HL-60/S4 (cell line): ENCODE results near the gene PDCD1LG2.
"Not testable (repeated sequence)": the region's sequence is repeated elsewhere in the genome, so short reads cannot be mapped to it uniquely, and the experiment has no call there.

ENCODE experiments used
- in situ Hi-C: fragments of 300-500 bp; cut with MboI; formaldehyde crosslinking; loops from 2 replicates; pipeline ENCODE4 v1.14.3; 2022; ENCODE audit warnings: low sequenced_read_pairs

PDCD1LG2 gene

GRCh38 chr9:5493679-5494511 lies 16.4 kb upstream of the PDCD1LG2 start:
- in situ Hi-C loops, result no loop called here

DNA sequence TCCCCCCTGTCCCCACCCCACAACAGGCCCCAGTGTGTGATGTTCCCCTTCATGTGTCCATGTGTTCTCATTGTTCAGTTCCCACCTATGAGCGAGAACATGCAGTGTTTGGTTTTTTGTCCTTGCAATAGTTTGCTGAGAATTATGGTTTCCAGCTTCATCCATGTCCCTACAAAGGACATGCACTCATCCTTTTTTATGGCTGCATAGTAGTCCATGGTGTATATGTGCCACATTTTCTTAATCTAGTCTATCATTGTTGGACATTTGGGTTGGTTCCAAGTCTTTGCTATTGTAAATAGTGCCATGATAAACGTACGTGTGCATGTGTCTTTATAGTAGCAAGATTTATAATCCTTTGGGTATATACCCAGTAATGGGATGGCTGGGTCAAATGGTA lies 15.6 kb upstream of the PDCD1LG2 start:
- in situ Hi-C loops, result not testable (repeated sequence)

DNA sequence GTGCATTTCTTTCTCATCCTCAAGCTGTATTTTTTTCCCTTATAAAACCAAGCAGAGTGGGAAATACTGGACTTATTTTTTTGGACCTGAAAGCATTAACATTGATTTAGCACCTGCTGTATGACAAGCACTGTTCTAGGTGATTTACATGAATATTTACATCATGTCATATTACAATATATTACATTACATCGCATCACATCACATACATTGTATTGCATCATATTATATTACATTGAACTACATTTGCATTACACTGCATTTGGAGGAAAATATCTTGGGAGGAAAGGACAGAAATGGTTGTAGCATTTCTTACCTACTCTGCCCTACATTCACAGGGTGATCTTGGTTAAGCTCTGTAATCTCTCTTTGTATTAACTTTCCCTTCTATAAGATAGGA lies 11.2 kb upstream of the PDCD1LG2 start:
- in situ Hi-C loops, result no loop called here

DNA sequence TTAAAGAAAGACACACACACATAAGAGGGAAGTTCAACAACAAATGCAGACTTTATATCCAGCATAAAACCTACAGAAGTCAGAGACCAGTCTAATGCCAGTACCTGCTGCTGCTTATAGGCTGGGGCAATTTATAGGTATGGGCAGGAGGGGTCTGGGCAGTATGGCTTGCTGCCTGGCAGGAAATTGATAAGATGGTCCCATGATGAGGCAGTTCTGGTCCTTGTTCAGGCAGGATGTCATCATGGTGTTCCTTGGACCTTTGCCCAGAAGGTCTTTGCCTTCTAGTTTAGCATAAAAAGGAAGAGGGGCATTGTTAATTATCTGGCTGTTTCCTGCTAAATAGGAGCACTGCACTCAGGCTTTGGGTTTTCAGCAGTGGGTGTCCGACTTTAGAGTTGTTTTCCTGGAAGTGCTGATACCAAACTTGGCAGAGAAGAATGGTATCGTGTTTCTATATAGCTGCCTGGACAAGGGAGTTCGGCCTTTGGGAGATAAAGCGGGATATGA lies 10.4 kb upstream of the PDCD1LG2 start:
- in situ Hi-C loops, result no loop called here

DNA sequence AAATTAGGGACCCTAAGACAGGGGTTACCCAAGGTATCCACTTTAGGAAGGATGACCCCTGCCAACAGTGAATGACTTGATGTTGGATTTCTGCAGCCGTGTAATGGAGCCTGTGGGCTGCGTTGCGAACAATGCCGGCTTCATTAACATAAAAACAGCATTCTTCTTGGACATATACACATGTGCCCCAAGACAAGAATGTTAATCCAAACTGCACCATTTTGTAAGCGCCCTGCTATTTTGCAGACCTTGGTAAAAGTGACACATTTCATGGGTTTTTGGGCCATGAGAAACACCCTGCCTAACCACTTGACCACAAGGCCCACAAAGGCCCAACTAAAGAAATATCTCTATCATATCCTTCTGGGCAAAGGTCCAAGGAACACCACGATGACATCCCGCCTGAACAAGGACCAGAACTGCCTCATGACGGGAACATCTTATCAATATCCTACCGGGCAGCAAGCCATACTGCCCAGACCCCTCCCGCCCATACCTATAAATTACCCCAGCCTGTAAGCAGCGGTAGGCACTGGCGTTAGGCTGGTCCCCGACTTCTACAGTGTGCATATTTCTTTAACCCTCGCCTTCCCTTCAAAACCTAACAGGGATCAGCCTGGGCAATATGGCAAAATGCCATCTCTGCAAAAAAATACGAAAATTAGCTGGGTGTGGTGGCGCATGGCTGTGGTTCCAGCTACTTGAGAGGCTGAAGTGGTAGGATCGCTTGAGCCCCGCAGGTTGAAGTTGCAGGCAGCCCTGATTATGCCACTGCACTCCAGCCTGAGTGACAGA lies 9.7 kb upstream of the PDCD1LG2 start:
- in situ Hi-C loops, result no loop called here

DNA sequence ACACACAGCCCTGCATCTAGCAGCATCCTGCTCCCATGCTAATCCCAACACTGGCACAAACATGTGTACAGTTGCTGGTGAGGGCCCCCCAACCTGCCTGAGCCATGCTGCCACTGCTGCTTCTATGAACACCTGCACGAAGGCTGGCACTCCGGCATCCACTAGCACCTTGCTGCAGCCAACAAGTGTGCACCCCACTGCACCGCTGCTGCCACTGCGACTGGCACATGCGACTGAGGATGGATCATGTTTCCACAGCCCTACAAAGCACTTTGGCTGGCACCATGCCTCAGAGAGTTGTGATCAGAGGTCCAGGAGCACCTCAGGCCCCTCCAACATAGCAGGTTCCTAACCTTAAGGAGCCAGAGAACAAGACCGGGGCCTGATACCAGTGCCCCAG lies 7.8 kb upstream of the PDCD1LG2 start:
- in situ Hi-C loops, result no loop called here

DNA sequence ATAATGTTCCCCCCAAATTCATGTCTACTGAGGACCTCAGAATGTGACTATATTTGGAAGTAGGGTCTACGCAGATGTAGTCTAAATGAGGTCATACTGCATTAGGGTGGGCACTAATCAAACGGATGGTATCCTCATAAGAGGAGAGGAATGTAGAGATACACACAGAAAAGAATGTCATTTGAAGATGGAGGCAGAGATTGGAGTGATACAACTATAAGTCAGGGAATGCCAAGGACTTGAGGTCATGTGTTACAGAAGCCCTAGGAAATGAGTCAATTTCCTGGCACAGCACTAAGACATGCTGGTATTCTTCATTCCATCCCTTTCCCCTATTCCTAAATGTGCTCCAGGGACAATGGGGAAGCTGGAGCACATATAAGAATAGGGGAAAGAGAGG lies 758 bp upstream of the PDCD1LG2 start:
- in situ Hi-C loops, result no loop called here

DNA sequence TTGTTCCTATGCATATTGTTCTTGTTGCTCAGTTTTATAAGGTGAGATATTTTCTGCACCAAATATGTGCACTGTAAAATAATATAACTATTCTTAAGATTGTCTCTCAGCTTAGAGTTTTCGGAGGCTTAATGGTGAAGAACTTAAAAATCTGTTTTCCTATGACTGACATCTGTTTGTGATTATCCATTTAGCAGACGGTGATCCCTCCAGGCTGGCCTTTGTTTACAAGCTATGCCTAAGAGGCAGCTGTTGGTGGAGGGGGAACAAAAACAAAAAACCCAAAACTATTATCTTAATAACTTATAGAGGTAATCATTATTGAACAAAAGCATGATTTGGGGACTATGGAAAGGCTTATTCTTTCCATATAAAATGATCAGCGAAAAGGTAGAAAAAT lies 658 bp downstream of the PDCD1LG2 start:
- in situ Hi-C loops, result no loop called here

DNA sequence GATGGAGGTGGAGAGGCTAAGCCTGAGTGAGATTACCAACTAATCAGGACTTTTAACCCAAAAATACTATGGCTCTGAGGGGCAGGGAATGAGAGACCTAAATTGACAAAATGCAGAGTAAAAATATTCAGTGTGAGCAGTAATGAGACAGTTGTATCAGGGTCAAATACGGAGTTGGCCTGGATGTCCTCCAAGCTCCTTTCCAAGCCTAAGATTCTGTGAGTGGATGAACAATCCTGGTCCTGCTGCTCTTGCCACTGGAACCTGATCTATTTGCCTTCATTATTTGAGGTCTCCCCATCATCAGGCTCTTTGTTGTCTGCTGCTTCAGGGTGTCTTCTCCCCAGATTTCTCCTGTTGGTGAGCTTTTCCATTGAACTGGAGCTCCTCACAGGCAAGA lies 1.1 kb downstream of the PDCD1LG2 start:
- in situ Hi-C loops, result no loop called here

GRCh38 chr9:5511935-5512580 lies 1.7 kb downstream of the PDCD1LG2 start:
- in situ Hi-C loops, result no loop called here

DNA sequence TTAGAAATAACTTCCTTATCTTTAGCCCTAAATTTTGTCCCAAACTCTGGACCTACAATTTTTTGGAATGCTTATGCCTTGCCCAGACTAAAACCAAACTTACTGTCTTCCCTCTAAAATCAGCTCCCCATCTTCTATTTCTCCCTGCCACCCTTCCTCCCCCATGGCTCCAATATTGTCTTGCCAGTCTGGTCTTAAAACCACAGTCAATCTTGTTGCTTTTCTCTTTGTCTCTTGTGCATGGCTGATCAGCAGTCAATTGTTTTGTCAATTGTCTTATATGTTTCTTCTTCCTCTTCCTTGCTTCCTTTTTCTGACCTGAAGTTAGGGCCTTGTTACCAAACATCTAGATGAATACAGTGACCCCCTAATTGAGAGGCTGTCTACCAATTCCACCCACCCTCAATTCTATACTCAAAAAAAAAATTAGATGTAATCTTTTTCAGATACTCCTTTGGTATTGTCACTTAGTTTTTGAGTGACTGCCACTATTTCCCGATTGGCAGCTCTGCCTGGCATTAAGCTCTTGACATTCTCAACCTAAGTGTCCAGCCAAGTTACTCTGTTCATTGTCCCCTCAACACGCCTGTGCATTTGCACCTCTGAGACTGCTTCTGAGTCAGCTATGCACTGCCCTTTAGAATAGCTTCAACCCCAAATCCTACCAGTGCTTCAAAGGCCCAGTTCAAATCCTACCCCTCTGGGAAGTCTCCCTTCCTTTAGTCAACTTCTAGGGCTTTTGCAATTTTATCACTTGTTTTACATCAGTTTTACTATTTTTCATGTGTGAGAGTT lies 2.5 kb downstream of the PDCD1LG2 start:
- in situ Hi-C loops, result no loop called here

- in situ Hi-C loops, result no loop called here
Observed at GRCh38 chr9:5513966-5514616, 3.8 kb downstream of the PDCD1LG2 start.

DNA sequence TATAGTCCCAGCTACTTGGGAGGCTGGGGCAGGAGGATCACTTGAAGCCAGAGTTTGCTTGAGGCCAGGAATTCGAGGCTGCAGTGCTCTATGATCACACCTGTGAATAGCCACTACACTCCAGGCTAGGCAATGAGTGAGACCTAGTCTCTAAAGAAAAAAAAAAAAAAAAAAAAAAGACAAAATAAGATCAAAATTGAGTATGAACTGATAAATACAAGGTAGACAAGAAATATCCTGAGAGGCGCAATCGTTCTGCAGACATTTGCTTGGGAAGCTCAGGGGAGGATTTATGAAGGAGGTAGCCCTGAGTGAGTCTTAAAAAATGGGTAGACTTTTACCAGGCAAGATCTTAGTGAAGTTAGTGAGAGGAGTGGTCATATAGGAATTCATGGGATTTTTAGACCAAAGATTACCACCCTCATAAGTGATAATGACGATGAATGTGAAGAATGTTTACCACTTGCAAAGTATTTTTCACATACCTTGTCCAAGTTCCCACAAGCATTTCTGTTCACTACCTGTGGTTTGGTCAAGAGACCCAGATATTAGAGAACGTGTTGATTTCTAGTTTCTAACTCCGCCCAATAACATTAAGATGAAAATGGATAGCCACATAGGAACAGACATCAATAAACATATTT lies 4.4 kb downstream of the PDCD1LG2 start:
- in situ Hi-C loops, result no loop called here

DNA sequence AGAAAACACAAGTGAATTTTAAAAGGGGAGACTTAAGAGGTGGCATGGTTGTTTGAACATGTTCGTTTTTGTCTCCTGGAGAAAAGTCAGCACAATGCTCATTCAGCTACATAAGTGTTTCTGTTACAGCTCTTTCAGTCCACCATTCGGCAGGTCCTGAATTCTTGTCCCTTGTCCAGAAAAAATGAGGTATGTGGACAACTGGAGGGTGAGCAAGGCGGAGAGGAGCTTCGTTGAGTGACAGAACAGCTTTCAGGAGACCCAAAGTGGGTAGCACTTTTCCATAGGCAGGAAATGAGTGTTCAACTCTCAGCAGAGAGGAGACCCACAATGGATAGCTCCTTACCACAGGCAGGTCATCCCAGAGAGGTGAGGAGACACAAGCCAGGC lies 4.9 kb downstream of the PDCD1LG2 start:
- in situ Hi-C loops, result no loop called here

- in situ Hi-C loops, result no loop called here
Observed at GRCh38 chr9:5516453-5517220, 6.3 kb downstream of the PDCD1LG2 start.

- in situ Hi-C loops, result no loop called here
Observed at GRCh38 chr9:5518171-5518936, 8.0 kb downstream of the PDCD1LG2 start.

- in situ Hi-C loops, result no loop called here
Observed at GRCh38 chr9:5518937-5519319, 8.6 kb downstream of the PDCD1LG2 start.

DNA sequence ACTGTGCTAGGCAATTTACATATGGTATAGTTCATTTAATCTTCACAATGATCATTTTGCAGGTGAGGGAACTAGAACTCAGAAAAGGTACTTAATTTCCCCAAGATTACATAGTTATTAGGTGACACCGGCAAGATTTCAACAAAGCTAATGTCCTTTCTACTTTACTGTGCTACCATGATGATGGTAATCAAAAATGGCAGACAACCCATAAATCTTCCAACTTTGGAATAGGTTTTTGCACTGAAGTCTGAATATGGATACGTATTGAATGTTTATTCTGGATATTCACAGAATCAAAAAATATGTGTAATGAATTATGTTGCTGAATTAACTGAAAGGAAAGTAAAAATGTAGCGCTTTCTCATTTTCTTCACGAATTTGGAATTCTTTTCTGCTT lies 13.8 kb downstream of the PDCD1LG2 start:
- in situ Hi-C loops, result no loop called here
